Small intestine (tissue), 7 donors: ENCODE results near the gene SPIB. TPM values are rescaled to one million over a fixed set of nuclear protein-coding genes. Genes with fewer than 3 reads are reported as not detected.

Experiments used
- DNase-seq, 2 donors: peaks; one replicate each; pipeline versions ENCODE4 v3.0.0 to v3.0.0-alpha.2; 2013
- FAIRE-seq: peaks from 2 replicates; lab custom pipeline; 2012; peaks lifted over from hg19 to GRCh38; lab: Jason Lieb, UNC
- H3K27ac ChIP-seq, 3 donors: one replicate each; pipeline ENCODE4 v1.5.1; 2013; ENCODE audit warnings: low read length in 2 of 3, mild to moderate bottlenecking in 2 of 3, control low read depth in 1 of 3, inconsistent platforms in 1 of 3, low read depth in 1 of 3, moderate library complexity in 1 of 3
- H3K27me3 ChIP-seq, 3 donors: one replicate each; pipeline ENCODE4 v1.6.1; 2013; ENCODE audit warnings: low read length in 3 of 3, inconsistent platforms in 1 of 3; ENCODE audit not compliant: control insufficient read depth in 3 of 3, insufficient read depth in 3 of 3
- H3K36me3 ChIP-seq, 3 donors: one replicate each; pipeline ENCODE4 v1.6.1; 2013; ENCODE audit warnings: low read length in 3 of 3, inconsistent platforms in 1 of 3, low read depth in 1 of 3, mild to moderate bottlenecking in 1 of 3, moderate library complexity in 1 of 3; ENCODE audit not compliant: control insufficient read depth in 3 of 3, insufficient read depth in 2 of 3
- H3K4me1 ChIP-seq, 3 donors: one replicate each; pipeline ENCODE4 v1.6.1; 2013; ENCODE audit warnings: low read length in 2 of 3, inconsistent platforms in 1 of 3, low read depth in 1 of 3, mild to moderate bottlenecking in 1 of 3, moderate library complexity in 1 of 3; ENCODE audit not compliant: control insufficient read depth in 3 of 3, insufficient read depth in 2 of 3
- H3K4me3 ChIP-seq, 3 donors: one replicate each; pipeline ENCODE4 v1.5.1; 2013; ENCODE audit warnings: low read length in 3 of 3, control low read depth in 1 of 3, inconsistent platforms in 1 of 3, low read depth in 1 of 3, mild to moderate bottlenecking in 1 of 3, moderate library complexity in 1 of 3
- H3K9me3 ChIP-seq, 2 donors: one replicate each; pipeline ENCODE4 v1.6.1; 2013; ENCODE audit warnings: low read depth in 1 of 2, low read length in 1 of 2; ENCODE audit not compliant: control insufficient read depth in 2 of 2, insufficient read depth in 1 of 2
- WGBS, 3 donors: extraction: QIAGEN DNeasy Blood & Tissue Kit; methylation state at CpG; one replicate each; pipeline ENCODE4 v1.1.7; 2013; 5-methylcytosine and 5-hydroxymethylcytosine counted together
- polyA plus RNA-seq, 4 donors: library from polyadenylated mRNA; stranded (reverse) in 3 of 4; unstranded in 1 of 4; fragments of 200-250 nt in 3 of 4; fragments of 120-200 nt in 1 of 4; gene quantifications; one replicate each; pipeline versions ENCODE4 v1.2.1 to v1.2.3, GENCODE V29; 2013
- donor health status: healthy with polysubstance abuse.
- donor health status: control.
- donor health status: control.
- donor health status: Bipolar disorder and iron deficiency.
- donor health status: healthy.

The SPIB gene
- polyA plus RNA-seq, 4 donors, result 16.6 to 44.3 (median 31.4) TPM

GRCh38 chr19:50450369-50451222 is 31.9 kb downstream of the SPIB start:
- no peaks in the 10 kb centered on the region for H3K36me3 ChIP-seq
- no peak overlapping the region for H3K4me3 ChIP-seq
- H3K27ac ChIP-seq, result no peak overlapping the region
- DNase-seq, result no peak
- no peak for FAIRE-seq
- peaks cover 0 to 5% of the 10 kb centered on the region in 2 donors for H3K9me3 ChIP-seq
- no peaks in the 10 kb centered on the region for H3K4me1 ChIP-seq
- H3K27me3 ChIP-seq, result peaks cover 0 to 3% (median 0%) of the 10 kb centered on the region in 3 donors
- 53 to 60% (median 56%) methylated on average over 30 of the region's 30 CpGs for WGBS, 3 donors

- H3K27ac ChIP-seq, result no peak overlapping the region
- no peak for DNase-seq
- no peaks in the 10 kb centered on the region for H3K4me1 ChIP-seq
- no peaks in the 10 kb centered on the region for H3K36me3 ChIP-seq
- no peak overlapping the region for H3K4me3 ChIP-seq
- 21 to 36% (median 34%) methylated on average over 9 to 13 of the region's 13 CpGs for WGBS, 3 donors
- H3K27me3 ChIP-seq, result peaks cover 0 to 3% (median 0%) of the 10 kb centered on the region in 3 donors
- FAIRE-seq, result no peak
- peaks cover 0 to 5% of the 10 kb centered on the region in 2 donors for H3K9me3 ChIP-seq
These were observed 32.4 kb downstream of the SPIB start for GRCh38 chr19:50451223-50451534.

GRCh38 chr19:50453243-50453642 is 34.5 kb downstream of the SPIB start:
- Histone ChIP-seq H3K4me3 (no peak overlapping the region), H3K27ac (no peak overlapping the region), H3K27me3 (peaks cover 0 to 6% (median 0%) of the 10 kb centered on the region in 3 donors), H3K4me1 (no peaks in the 10 kb centered on the region), H3K9me3 (peaks cover 0 to under 1% of the 10 kb centered on the region in 2 donors), H3K36me3 (no peaks in the 10 kb centered on the region)
- FAIRE-seq, result no peak
- WGBS, 3 donors, result 75 to 95% (median 90%) methylated on average over 3 of the region's 3 CpGs
- DNase-seq, result no peak

GRCh38 chr19:50455992-50456391 is 37.3 kb downstream of the SPIB start:
- FAIRE-seq (no peak), DNase-seq (no peak)
- no peak overlapping the region for H3K27ac ChIP-seq
- WGBS, 3 donors, result 72 to 86% (median 73%) methylated on average over 2 of the region's 2 CpGs
- H3K36me3 ChIP-seq, result no peaks in the 10 kb centered on the region
- H3K9me3 ChIP-seq, result no peaks in the 10 kb centered on the region
- peaks cover 2 to 16% (median 3%) of the 10 kb centered on the region in 3 donors for H3K27me3 ChIP-seq
- H3K4me1 ChIP-seq, result no peaks in the 10 kb centered on the region
- no peak overlapping the region for H3K4me3 ChIP-seq

GRCh38 chr19:50457300-50457699 is 38.6 kb downstream of the SPIB start:
- H3K9me3 ChIP-seq, result no peaks in the 10 kb centered on the region
- peaks cover 2 to 16% (median 3%) of the 10 kb centered on the region in 3 donors for H3K27me3 ChIP-seq
- H3K4me3 ChIP-seq, result no peak overlapping the region
- no peak for FAIRE-seq
- WGBS, 3 donors, result 80 to 85% (median 84%) methylated on average over 5 of the region's 5 CpGs
- no peaks in the 10 kb centered on the region for H3K36me3 ChIP-seq
- no peak overlapping the region for H3K27ac ChIP-seq
- DNase-seq, result no peak
- no peaks in the 10 kb centered on the region for H3K4me1 ChIP-seq

GRCh38 chr19:50458396-50459066 is 39.8 kb downstream of the SPIB start:
- 38 to 55% (median 39%) methylated on average over 43 to 50 of the region's 50 CpGs for WGBS, 3 donors
- no peaks in the 10 kb centered on the region for H3K9me3 ChIP-seq
- H3K27me3 ChIP-seq, result peaks cover 2 to 16% (median 3%) of the 10 kb centered on the region in 3 donors
- H3K4me3 ChIP-seq, result no peak overlapping the region
- DNase-seq, result no peak
- H3K36me3 ChIP-seq, result no peaks in the 10 kb centered on the region
- no peak for FAIRE-seq
- H3K27ac ChIP-seq, result no peak overlapping the region
- no peaks in the 10 kb centered on the region for H3K4me1 ChIP-seq

- DNase-seq (no peak), FAIRE-seq (no peak)
- Histone ChIP-seq H3K27ac (no peak overlapping the region), H3K9me3 (no peaks in the 10 kb centered on the region), H3K4me3 (no peak overlapping the region), H3K4me1 (no peaks in the 10 kb centered on the region), H3K27me3 (peaks cover 2 to 16% (median 3%) of the 10 kb centered on the region in 3 donors), H3K36me3 (no peaks in the 10 kb centered on the region)
- WGBS, 3 donors, result 50 to 62% (median 59%) methylated on average over 30 to 32 of the region's 32 CpGs
These were observed 40.3 kb downstream of the SPIB start for GRCh38 chr19:50459067-50459456.

- DNase-seq, result no peak
- Histone ChIP-seq H3K36me3 (no peaks in the 10 kb centered on the region), H3K9me3 (no peaks in the 10 kb centered on the region), H3K27me3 (peaks cover 2 to 16% (median 3%) of the 10 kb centered on the region in 3 donors), H3K27ac (no peak overlapping the region), H3K4me1 (peaks cover 0 to 4% (median 2%) of the 10 kb centered on the region in 3 donors), H3K4me3 (no peak overlapping the region)
- WGBS, 3 donors, result 30 to 93% (median 63%) methylated on average over 1 of the region's 1 CpG
- FAIRE-seq, result no peak
These were observed 40.9 kb downstream of the SPIB start for GRCh38 chr19:50459638-50460037.
